K562 (cell line): ENCODE data around the gene PLCB1. TPM values are rescaled to one million over a fixed set of nuclear protein-coding genes. Genes with fewer than 3 reads are reported as not detected.

Source experiments
- ATAC-seq: fragments of 200-7000 bp; cut with Tn5 transposase; 3 replicates; pipeline ENCODE4 v1.9.1; 2020; ENCODE audit warnings: moderate library complexity
- BruUV-seq: library from RNA; stranded (reverse); fragments of 400-500 nt; replicated peaks from 2 replicates; lab custom pipeline; 2021; lab: Mats Ljungman, UMichigan
- CTCF ChIA-PET: fragments of 300-600 bp; formaldehyde crosslinking; extraction: SDS; loops from one replicate; lab custom pipeline; 2021; ENCODE audit warnings: low intra/inter-chr PET ratio; lab: Yijun Ruan, JAX
- POLR2A ChIA-PET: fragments of 300-600, 350-650 bp; sonication (Branson Sonifier 250); formaldehyde crosslinking; extraction: SDS; loops from one replicate; lab custom pipeline; 2021; ENCODE audit warnings: antibody characterized with exemption, inconsistent platforms; lab: Yijun Ruan, JAX
- DNase-seq, 4 experiments: peaks; one replicate each; pipeline versions ENCODE4 v3.0.0 to v3.0.0-alpha.2; 2011 to 2018; ENCODE audit warnings: low spot score in 3 of 4, mixed read lengths in 3 of 4; ENCODE audit errors: extremely low read depth in 1 of 4
- FAIRE-seq: peaks from 2 replicates; lab custom pipeline; 2011; peaks lifted over from hg19 to GRCh38; lab: Jason Lieb, UNC
- H2AFZ ChIP-seq: 2 replicates; pipeline ENCODE4 v1.6.0; 2011; ENCODE audit warnings: low read depth, low read length, control low read depth, inconsistent platforms
- H3K27ac ChIP-seq: fragments of 200-600 bp; 3 replicates; pipeline ENCODE4 v1.8.0; 2011; ENCODE audit warnings: low read depth, mild to moderate bottlenecking, control low read depth, inconsistent platforms, low read length, moderate library complexity, mixed read lengths; ENCODE audit errors: extremely low read depth
- H3K27me3 ChIP-seq, 2 experiments: fragments of 300-600 bp in 1 of 2; 2 replicates in 1 of 2; 3 replicates in 1 of 2; pipeline versions ENCODE4 v1.6.0 to v1.8.0; 2011; ENCODE audit warnings: inconsistent platforms in 2 of 2, low read length in 2 of 2, mild to moderate bottlenecking in 1 of 2, mixed read lengths in 1 of 2, moderate library complexity in 1 of 2; ENCODE audit not compliant: control insufficient read depth in 2 of 2, insufficient read depth in 2 of 2
- H3K36me3 ChIP-seq: fragments of 300-600 bp; 3 replicates; pipeline ENCODE4 v1.8.0; 2011; ENCODE audit warnings: mild to moderate bottlenecking, low read length, inconsistent platforms; ENCODE audit not compliant: control insufficient read depth, insufficient read depth
- H3K4me1 ChIP-seq, 2 experiments: fragments of 200-600 bp in 1 of 2; replicated peaks in 1 of 2; 2 replicates in 1 of 2; 3 replicates in 1 of 2; pipeline versions ENCODE4 v1.5.1 to v1.8.0; 2011; ENCODE audit warnings: inconsistent platforms in 2 of 2, low read length in 2 of 2, mild to moderate bottlenecking in 1 of 2, mixed read lengths in 1 of 2, moderate library complexity in 1 of 2; ENCODE audit not compliant: control insufficient read depth in 2 of 2, insufficient read depth in 2 of 2
- H3K4me2 ChIP-seq: 2 replicates; pipeline ENCODE4 v1.6.1; 2011; ENCODE audit warnings: low read length, control low read depth, inconsistent platforms, mixed read lengths; ENCODE audit not compliant: insufficient read depth
- H3K4me3 ChIP-seq: fragments of 200-600 bp; sonication (generic), shearing (Covaris generic); 2 replicates; pipeline ENCODE4 v1.5.1; 2016; ENCODE audit warnings: control low read depth, inconsistent platforms
- H3K79me2 ChIP-seq: fragments of 200-600 bp; 3 replicates; pipeline ENCODE4 v1.8.0; 2011; ENCODE audit warnings: low read length, inconsistent platforms; ENCODE audit not compliant: control insufficient read depth, insufficient read depth
- H3K9ac ChIP-seq, 2 experiments: 2 replicates each; pipeline versions ENCODE4 v1.6.0 to v1.6.1; 2011; ENCODE audit warnings: low read depth in 2 of 2, low read length in 2 of 2, control low read depth in 1 of 2, inconsistent platforms in 1 of 2, mild to moderate bottlenecking in 1 of 2, mixed read lengths in 1 of 2; ENCODE audit not compliant: insufficient read depth in 1 of 2
- H3K9me1 ChIP-seq: one replicate; pipeline ENCODE4 v1.6.0; 2011; ENCODE audit warnings: inconsistent platforms, mild to moderate bottlenecking, low read length, moderate library complexity; ENCODE audit not compliant: control insufficient read depth, insufficient read depth
- H3K9me3 ChIP-seq: replicated peaks from 2 replicates; pipeline ENCODE4 v1.5.1; 2011; ENCODE audit warnings: low read depth, low read length, inconsistent platforms; ENCODE audit not compliant: control insufficient read depth, insufficient read depth
- H4K20me1 ChIP-seq: replicated peaks from 2 replicates; pipeline ENCODE4 v1.6.1; 2011; ENCODE audit warnings: low read length, inconsistent platforms, mixed read lengths; ENCODE audit not compliant: control insufficient read depth, insufficient read depth
- GTF2B ChIP-seq: IDR thresholded peaks from 2 replicates; pipeline ENCODE4 v1.6.1; 2011; ENCODE audit not compliant: insufficient read length; ENCODE audit errors: extremely low read depth
- HEY1 ChIP-seq: fragments of 250-450 bp; sonication (Bioruptor Pico); IDR thresholded peaks from 2 replicates; pipeline ENCODE4 v1.5.0; 2020; ENCODE audit warnings: mild to moderate bottlenecking, moderate library complexity, borderline replicate concordance
- MITF ChIP-seq: IDR thresholded peaks from 2 replicates; pipeline ENCODE4 v1.6.1; 2014; ENCODE audit warnings: antibody characterized with exemption
- MYC ChIP-seq, 2 experiments: fragments of 250-450 bp in 1 of 2; sonication (Bioruptor Pico) in 1 of 2; IDR thresholded peaks; 2 replicates each; pipeline versions ENCODE4 v1.5.1 to v1.6.1; 2012 to 2021; ENCODE audit warnings: low read depth in 2 of 2, borderline replicate concordance in 1 of 2, improper control_type of control experiment in 1 of 2, low read length in 1 of 2, mild to moderate bottlenecking in 1 of 2, moderate library complexity in 1 of 2
- NR0B1 ChIP-seq: fragments of 450-650 bp; IDR thresholded peaks from one replicate; pipeline ENCODE4 v1.6.1; 2018; ENCODE audit warnings: mild to moderate bottlenecking, moderate library complexity; ENCODE audit not compliant: partially characterized antibody
- PHB2 ChIP-seq: fragments of 450-650 bp; IDR thresholded peaks from 2 replicates; pipeline ENCODE4 v1.6.1; 2017; ENCODE audit warnings: low read depth
- TEAD1 ChIP-seq, 2 experiments: fragments of 450-650 bp in 1 of 2; sonication (generic) in 1 of 2; formaldehyde crosslinking; IDR thresholded peaks; 2 replicates each; pipeline versions ENCODE4 v1.4.0 to v1.8.0; 2020 to 2022; ENCODE audit warnings: mild to moderate bottlenecking in 2 of 2, missing genetic modification reagents in 1 of 2
- TEAD2 ChIP-seq: fragments of 450-650 bp; IDR thresholded peaks from 2 replicates; pipeline ENCODE4 v1.6.1; 2016; ENCODE audit warnings: missing genetic modification characterization, control low read depth, missing compliant biosample characterization
- THRA ChIP-seq: fragments of 450-650 bp; IDR thresholded peaks from 2 replicates; pipeline ENCODE4 v1.6.1; 2017; ENCODE audit warnings: mild to moderate bottlenecking, moderate library complexity
- USF2 ChIP-seq: sonication (generic); formaldehyde crosslinking; IDR thresholded peaks from 2 replicates; pipeline ENCODE4 v1.5.0; 2020; ENCODE audit warnings: missing genetic modification reagents
- ZNF212 ChIP-seq: fragments of 450-650 bp; formaldehyde crosslinking; IDR thresholded peaks from 2 replicates; pipeline ENCODE4 v1.4.0; 2020; ENCODE audit warnings: mild to moderate bottlenecking
- ZNF668 ChIP-seq: fragments of 250-450 bp; sonication (Bioruptor Pico); IDR thresholded peaks from 2 replicates; pipeline ENCODE4 v1.8.0; 2022; ENCODE audit warnings: mild to moderate bottlenecking, inconsistent platforms
- ZNF696 ChIP-seq: fragments of 250-450 bp; sonication (Bioruptor Pico); conservative IDR thresholded peaks from 2 replicates; pipeline ENCODE4 v1.4.0; 2020; ENCODE audit warnings: mild to moderate bottlenecking, moderate library complexity
- WGBS: fragments of 100-300 bp; shearing (Covaris generic); methylation state at CpG from one replicate; pipeline ENCODE4 v1.1.6; 2016; ENCODE audit warnings: low coverage, mixed read lengths; ENCODE audit not compliant: insufficient coverage; ENCODE audit errors: missing lambda C conversion rate; 5-methylcytosine and 5-hydroxymethylcytosine counted together
- in situ Hi-C: fragments of 300-500 bp; cut with MboI; formaldehyde crosslinking; loops from 4 replicates; pipeline ENCODE4 v1.15.0; 2018; ENCODE audit warnings: inconsistent platforms, mixed read lengths
- intact Hi-C: fragments of 100-400 bp; cut with micrococcal nuclease; formaldehyde crosslinking; loops from 2 replicates; pipeline ENCODE4 v1.14.2; 2022
- polyA plus RNA-seq, 8 experiments: library from polyadenylated mRNA; depleted of rRNA in 4 of 8; stranded (reverse) in 5 of 8; unstranded in 3 of 8; fragments of >200 nt; fragmentation: Nextera tagmentation in 2 of 8; fragmentation: Illumina TruSeq in 1 of 8; extraction: Ambion mirVana in 2 of 8; extraction: Trizol in 1 of 8; gene quantifications; 2 replicates each; pipeline versions ENCODE4 v1.2.1 to v1.2.3, GENCODE V29; 2011 to 2014; ENCODE audit warnings: inconsistent platforms in 1 of 8, missing spikeins in 1 of 8
- total RNA-seq, 7 experiments: library from RNA; depleted of rRNA in 6 of 7; stranded (reverse); fragments of >200 nt in 6 of 7; fragmentation: Illumina TruSeq in 2 of 7; extraction: Trizol in 2 of 7; gene quantifications; 2 replicates each; pipeline versions ENCODE4 v1.2.1 to v1.2.3, GENCODE V29; 2011 to 2021; ENCODE audit warnings: low replicate concordance in 1 of 7

PLCB1 gene
- total and polyA plus RNA-seq, 9 of the 15 experiments (the other 6 are each of a cell fraction or from before 2014, with no cell fraction given), result 0.34 to 3.1 (median 1.3) TPM

- H3K27me3 ChIP-seq, result no peaks in the 10 kb centered on the region
- no peak for DNase-seq
- no peaks in the 10 kb centered on the region for H4K20me1 ChIP-seq
- POLR2A ChIA-PET, result no interaction called here
- H3K9me3 ChIP-seq, result no peaks in the 10 kb centered on the region
- CTCF ChIA-PET, result no interaction called here
- TF ChIP-seq ZNF668 (CRISPR knock-in tag) (no peak), NR0B1 (no peak), ZNF696 (CRISPR knock-in tag) (no peak), MYC (IDR thresholded peaks at IDR 0.05; ENCODE audit: low read depth, low read length) (no peak), MYC (CRISPR knock-in tag; IDR thresholded peaks at IDR 0.05; ENCODE audit: borderline replicate concordance, low read depth) (no peak), PHB2 (no peak), MITF (no peak), USF2 (CRISPR knock-in tag) (no peak), HEY1 (CRISPR knock-in tag) (no peak), THRA (no peak), TEAD2 (tag) (no peak), TEAD1 (CRISPR knock-in tag; IDR thresholded peaks at IDR 0.05) (no peak), GTF2B (no peak), ZNF212 (no peak)
- H3K9me1 ChIP-seq, result no peaks in the 10 kb centered on the region
- H2AFZ ChIP-seq, result no peak overlapping the region
- no peak overlapping the region for H3K4me2 ChIP-seq
- no peaks in the 10 kb centered on the region for H3K36me3 ChIP-seq
- in situ Hi-C loops, result no loop called here
- no peaks in the 10 kb centered on the region for H3K79me2 ChIP-seq
- no peak overlapping the region for H3K9ac ChIP-seq
- intact Hi-C loops, result no loop called here
- no peaks in the 10 kb centered on the region for H3K4me1 ChIP-seq
- no peak overlapping the region for H3K4me3 ChIP-seq
- no TSS peak for BruUV-seq
- ATAC-seq, result no peak
- H3K27ac ChIP-seq, result no peak overlapping the region
- 1% methylated on average over 4 of the region's 4 CpGs for WGBS
- FAIRE-seq, result no peak
Measured at GRCh38 chr20:8254911-8255582, 123.0 kb downstream of the PLCB1 start.
